SK-MEL-5 (cell line): Measurements from ENCODE around the gene WDR70. TPM values are rescaled to one million over a fixed set of nuclear protein-coding genes. Genes with fewer than 3 reads are reported as not detected.
"Not testable (repeated sequence)": the region's sequence is repeated elsewhere in the genome, so short reads cannot be mapped to it uniquely, and the experiment has no call there.

Source experiments
- DNase-seq: peaks from one replicate; pipeline ENCODE4 v3.0.0-alpha.2; 2016; ENCODE audit warnings: low read depth, low spot score
- in situ Hi-C: cut with HindIII; loops from 2 replicates; pipeline ENCODE4 v1.10.0; 2016; ENCODE audit warnings: low sequenced_read_pairs, high pct_unique_total_duplicates, low pct_unique_long_range_greater_than_20kb
- small RNA-seq, 2 experiments: library from RNA; depleted of rRNA; stranded (forward); fragments of <200 nt; gene quantifications; one replicate each; pipeline ENCODE3, GENCODE V24; 2014
- total RNA-seq: library from RNA; depleted of rRNA; stranded (reverse); fragments of >200 nt; shearing (Covaris generic); gene quantifications from 2 replicates; pipeline ENCODE4 v1.2.3, GENCODE V29; 2014; rRNA removed

The WDR70 gene
- total RNA-seq, 1 experiment from 2014 or later, result 45.6 TPM

GRCh38 chr5:37776826-37777225, 397.7 kb downstream of the WDR70 start:
- no peak for DNase-seq
- in situ Hi-C loops, result no loop called here

GRCh38 chr5:37777432-37778130, 398.5 kb downstream of the WDR70 start:
- no peak for DNase-seq
- in situ Hi-C loops, result no loop called here

- in situ Hi-C loops, result not testable (repeated sequence)
- DNase-seq, result peak; percentile 65
Observed at GRCh38 chr5:37781409-37781808, 402.3 kb downstream of the WDR70 start.

GRCh38 chr5:37786416-37786815, 407.3 kb downstream of the WDR70 start:
- DNase-seq, result no peak
- in situ Hi-C loops, result no loop called here

GRCh38 chr5:37786862-37787519, 407.9 kb downstream of the WDR70 start:
- no peak for DNase-seq
- in situ Hi-C loops, result no loop called here

- in situ Hi-C loops, result no loop called here
- no peak for DNase-seq
Observed at GRCh38 chr5:37787742-37788141, 408.6 kb downstream of the WDR70 start.

GRCh38 chr5:37789991-37790390, 410.9 kb downstream of the WDR70 start:
- in situ Hi-C loops, result no loop called here
- DNase-seq, result no peak

- no peak for DNase-seq
- in situ Hi-C loops, result no loop called here
Observed at GRCh38 chr5:37791321-37791720, 412.2 kb downstream of the WDR70 start.

GRCh38 chr5:37792975-37793631, 414.0 kb downstream of the WDR70 start:
- in situ Hi-C loops, result no loop called here
- DNase-seq, result no peak

- in situ Hi-C loops, DNase-seq: not testable (repeated sequence)
Observed at GRCh38 chr5:37795292-37795691, 416.2 kb downstream of the WDR70 start.

GRCh38 chr5:37796435-37796834, 417.3 kb downstream of the WDR70 start:
- in situ Hi-C loops, DNase-seq: not testable (repeated sequence)

GRCh38 chr5:37799865-37800421, 420.8 kb downstream of the WDR70 start:
- in situ Hi-C loops, result no loop called here
- DNase-seq, result no peak

- DNase-seq, result no peak
- in situ Hi-C loops, result no loop called here
Observed at GRCh38 chr5:37801521-37801920, 422.4 kb downstream of the WDR70 start.

Small RNA genes within 50 kb of the gene (small RNA-seq; reads per million reads assigned to genes)
- gene RNU6-1190P, result 0 reads per million in 2 experiments
- 0 reads per million in 2 experiments for gene RNU6-484P

Other genes starting within 250 kb of the WDR70 start
- gene CPLANE1, start 129.9 kb upstream of the WDR70 start, total RNA-seq, result 17.3 and 23.0 TPM in 2 replicates
- gene NUP155, start 8.2 kb upstream of the WDR70 start, total RNA-seq, result 96.5 and 97.8 TPM in 2 replicates